ENCODE results near the gene VAV3. TPM values are rescaled to one million over a fixed set of nuclear protein-coding genes. Genes with fewer than 3 reads are reported as not detected.

The VAV3 gene
- total and polyA plus RNA-seq, 4 experiments from 2014 or later = 0.43 to 2.9 (median 1.8) TPM

DNA sequence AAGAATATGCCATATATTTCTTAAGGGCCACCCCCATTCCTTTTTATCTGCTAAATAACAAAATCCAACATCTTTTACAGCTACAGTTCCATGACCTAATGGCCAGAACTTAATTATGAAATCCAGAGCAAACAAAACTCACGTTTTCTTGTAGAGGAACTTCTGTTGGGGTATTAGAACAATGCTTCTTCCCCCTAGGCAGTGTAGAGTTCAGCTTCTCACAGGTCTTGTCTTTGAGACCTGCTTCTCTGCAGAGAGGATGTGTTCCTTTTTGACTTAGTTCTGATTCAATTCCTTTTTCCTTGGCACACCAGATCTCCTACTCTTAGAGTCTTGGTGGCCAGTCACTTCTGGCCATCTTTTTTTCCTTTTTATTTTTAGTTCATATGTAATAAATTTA, 22.2 kb downstream of the VAV3 start:
- no peaks in the 10 kb centered on the region for H3K36me3 Mint-ChIP-seq
- H3K4me3 Mint-ChIP-seq = no peak overlapping the region
- POLR2A ChIA-PET (ENCODE audit: partially characterized antibody) = no interaction called here
- intact Hi-C loops (cut with micrococcal nuclease) = no loop called here
- H3K9me3 Mint-ChIP-seq = peaks cover 0 to 2% (median 0%) of the 10 kb centered on the region in 8 donors
- H3K27me3 Mint-ChIP-seq = no peaks in the 10 kb centered on the region
- Histone ChIP-seq H3K36me3 (ENCODE audit: insufficient read depth, low read length) (no peaks in the 10 kb centered on the region), H3K9me3 (ENCODE audit: control insufficient read depth in 1 of 2, low read length in 2 of 2) (no peaks in the 10 kb centered on the region), H3K4me3 (ENCODE audit: low read length in 2 of 2) (no peak overlapping the region), H3K4me1 (ENCODE audit: insufficient read depth, low read length) (no peaks in the 10 kb centered on the region), H3K27ac (ENCODE audit: low read depth, low read length) (no peak overlapping the region), H3K27me3 (ENCODE audit: insufficient read depth, low read length) (no peaks in the 10 kb centered on the region)
- CTCF ChIA-PET (ENCODE audit: partially characterized antibody) = no interaction called here
- H3K4me1 Mint-ChIP-seq = peaks cover 0 to 14% (median 5%) of the 10 kb centered on the region in 4 donors
- H3K27ac Mint-ChIP-seq = peak overlapping the region in 2 of 7 donors; percentile 1 to 7
- DNase-seq = no peak

DNA sequence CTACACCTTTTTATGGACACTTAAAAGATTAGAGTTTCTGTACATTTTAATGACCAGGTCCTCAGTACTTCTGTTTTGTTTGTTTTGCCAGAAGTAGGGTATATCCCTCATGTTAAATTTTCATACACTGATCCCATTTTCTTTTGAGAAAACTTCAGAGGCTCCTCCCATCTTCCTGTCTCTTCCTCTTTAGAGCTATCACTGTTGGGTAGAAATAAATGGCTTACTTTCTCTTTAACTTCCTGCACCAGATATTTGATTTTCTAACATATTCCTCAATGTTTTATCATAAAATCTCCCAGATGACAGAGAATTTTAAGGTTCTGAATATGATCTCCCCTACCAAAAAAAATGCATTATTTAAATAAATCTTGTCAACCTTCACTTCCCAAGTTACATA, 23.4 kb downstream of the VAV3 start:
- no peaks in the 10 kb centered on the region for H3K36me3 Mint-ChIP-seq
- no peak for DNase-seq
- Histone ChIP-seq H3K27me3 (ENCODE audit: insufficient read depth, low read length) (no peaks in the 10 kb centered on the region), H3K36me3 (ENCODE audit: insufficient read depth, low read length) (no peaks in the 10 kb centered on the region), H3K4me1 (ENCODE audit: insufficient read depth, low read length) (peaks cover 7% of the 10 kb centered on the region), H3K27ac (ENCODE audit: low read depth, low read length) (no peak overlapping the region), H3K4me3 (ENCODE audit: low read length in 2 of 2) (no peak overlapping the region), H3K9me3 (ENCODE audit: control insufficient read depth in 1 of 2, low read length in 2 of 2) (no peaks in the 10 kb centered on the region)
- intact Hi-C loops (cut with micrococcal nuclease) = no loop called here
- no peak overlapping the region for H3K27ac Mint-ChIP-seq
- H3K4me3 Mint-ChIP-seq = peak overlapping the region in 1 of 8 donors; percentile 9
- POLR2A ChIA-PET (ENCODE audit: partially characterized antibody) = no interaction called here
- H3K9me3 Mint-ChIP-seq = peaks cover 0 to 2% (median 0%) of the 10 kb centered on the region in 8 donors
- no peaks in the 10 kb centered on the region for H3K27me3 Mint-ChIP-seq
- CTCF ChIA-PET (ENCODE audit: partially characterized antibody) = no interaction called here
- peaks cover 9 to 24% (median 13%) of the 10 kb centered on the region in 4 donors for H3K4me1 Mint-ChIP-seq

DNA sequence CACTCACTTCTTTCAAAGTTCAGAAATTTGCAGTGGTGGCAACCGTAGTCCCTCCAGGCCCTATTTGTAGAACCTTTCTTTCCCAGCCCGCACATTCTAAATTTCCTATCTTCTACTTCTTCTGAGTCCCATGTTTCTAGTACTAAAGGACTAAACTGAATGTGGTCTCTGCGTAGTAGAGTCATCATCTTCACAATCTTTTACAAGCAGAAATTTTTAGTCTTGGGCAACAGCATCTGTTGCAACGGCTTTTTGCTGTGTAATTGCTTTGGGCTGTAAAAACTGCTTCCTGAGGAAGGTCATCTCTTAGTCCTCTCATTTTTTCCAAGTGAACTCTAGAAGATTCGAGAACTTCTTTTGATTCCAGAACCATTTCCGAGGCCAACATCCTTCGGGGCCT, 23.9 kb downstream of the VAV3 start:
- no peak overlapping the region for H3K4me3 Mint-ChIP-seq
- H3K27me3 Mint-ChIP-seq = no peaks in the 10 kb centered on the region
- Histone ChIP-seq H3K4me3 (ENCODE audit: low read length in 2 of 2) (no peak overlapping the region), H3K4me1 (ENCODE audit: insufficient read depth, low read length) (peaks cover 9% of the 10 kb centered on the region), H3K27me3 (ENCODE audit: insufficient read depth, low read length) (no peaks in the 10 kb centered on the region), H3K27ac (ENCODE audit: low read depth, low read length) (no peak overlapping the region), H3K36me3 (ENCODE audit: insufficient read depth, low read length) (no peaks in the 10 kb centered on the region), H3K9me3 (ENCODE audit: control insufficient read depth in 1 of 2, low read length in 2 of 2) (no peaks in the 10 kb centered on the region)
- DNase-seq = no peak
- H3K36me3 Mint-ChIP-seq = no peaks in the 10 kb centered on the region
- peaks cover 12 to 27% (median 16%) of the 10 kb centered on the region in 4 donors for H3K4me1 Mint-ChIP-seq
- H3K27ac Mint-ChIP-seq = no peak overlapping the region
- ChIA-PET CTCF (ENCODE audit: partially characterized antibody) (no interaction called here), POLR2A (ENCODE audit: partially characterized antibody) (no interaction called here)
- intact Hi-C loops (cut with micrococcal nuclease) = no loop called here
- peaks cover 0 to 2% (median 0%) of the 10 kb centered on the region in 8 donors for H3K9me3 Mint-ChIP-seq

DNA sequence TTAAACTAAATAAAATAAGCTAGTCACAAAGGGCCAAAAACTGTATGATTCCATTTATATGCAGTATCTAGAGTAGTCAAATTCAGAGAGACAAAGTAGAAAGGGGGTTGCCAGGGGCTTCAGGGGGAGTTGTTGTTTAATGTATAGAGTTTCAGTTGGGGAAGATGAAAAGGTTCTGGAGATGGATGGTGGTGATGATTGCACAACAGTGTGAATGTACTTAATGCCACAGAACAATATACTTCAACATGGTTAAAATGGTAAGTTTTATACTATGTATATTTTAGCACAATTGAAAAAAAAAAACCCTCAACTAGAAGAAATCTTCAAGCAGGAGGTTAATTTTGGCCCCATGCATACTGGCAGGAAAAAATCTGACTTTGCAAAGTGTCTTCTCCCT, 24.3 kb downstream of the VAV3 start:
- no peaks in the 10 kb centered on the region for H3K36me3 Mint-ChIP-seq
- H3K4me3 ChIP-seq (ENCODE audit: low read length in 2 of 2) = no peak overlapping the region
- no peak for DNase-seq
- peaks cover 14 to 29% (median 18%) of the 10 kb centered on the region in 4 donors for H3K4me1 Mint-ChIP-seq
- CTCF ChIA-PET (ENCODE audit: partially characterized antibody) = no interaction called here
- H3K27ac ChIP-seq (ENCODE audit: low read depth, low read length) = no peak overlapping the region
- no peaks in the 10 kb centered on the region for H3K27me3 Mint-ChIP-seq
- no peak overlapping the region for H3K27ac Mint-ChIP-seq
- POLR2A ChIA-PET (ENCODE audit: partially characterized antibody) = no interaction called here
- peaks cover 13% of the 10 kb centered on the region for H3K4me1 ChIP-seq (ENCODE audit: insufficient read depth, low read length)
- no peaks in the 10 kb centered on the region for H3K27me3 ChIP-seq (ENCODE audit: insufficient read depth, low read length)
- intact Hi-C loops (cut with micrococcal nuclease) = no loop called here
- no peaks in the 10 kb centered on the region for H3K9me3 ChIP-seq (ENCODE audit: control insufficient read depth in 1 of 2, low read length in 2 of 2)
- no peak overlapping the region for H3K4me3 Mint-ChIP-seq
- no peaks in the 10 kb centered on the region for H3K36me3 ChIP-seq (ENCODE audit: insufficient read depth, low read length)
- H3K9me3 Mint-ChIP-seq = peaks cover 0 to 2% (median 0%) of the 10 kb centered on the region in 8 donors

DNA sequence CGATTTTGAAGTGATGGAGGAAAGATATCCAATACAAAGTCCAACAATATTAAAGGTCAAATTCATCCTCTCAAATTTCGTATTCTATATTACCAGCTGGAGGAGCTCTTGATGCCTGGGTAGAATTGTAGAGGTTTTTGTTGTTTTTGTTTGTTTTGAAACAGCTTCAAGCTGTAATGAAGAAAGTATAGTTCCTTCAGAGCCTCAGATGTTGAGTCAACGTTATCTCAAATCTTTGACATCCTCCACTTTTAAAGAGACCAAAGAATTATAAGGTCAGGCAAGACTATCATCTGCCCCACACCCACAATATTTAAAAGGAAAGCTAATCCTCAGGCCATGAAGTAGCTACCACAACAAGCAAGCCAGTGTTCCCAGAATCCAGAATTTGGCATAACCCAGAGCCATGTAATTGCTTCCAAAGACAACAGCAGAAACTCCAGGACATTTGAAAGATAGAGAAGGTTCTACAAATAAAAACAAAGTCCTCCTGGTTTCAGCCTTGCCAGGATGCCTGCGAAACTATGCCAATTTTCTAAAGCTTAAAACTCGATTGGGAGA, 24.9 kb downstream of the VAV3 start:
- peaks cover 0 to 2% (median 0%) of the 10 kb centered on the region in 8 donors for H3K9me3 Mint-ChIP-seq
- DNase-seq = no peak
- no peak overlapping the region for H3K4me3 Mint-ChIP-seq
- intact Hi-C loops (cut with micrococcal nuclease) = no loop called here
- no peak overlapping the region for H3K27ac Mint-ChIP-seq
- ChIA-PET CTCF (ENCODE audit: partially characterized antibody) (no interaction called here), POLR2A (ENCODE audit: partially characterized antibody) (no interaction called here)
- Histone ChIP-seq H3K4me1 (ENCODE audit: insufficient read depth, low read length) (peaks cover 19% of the 10 kb centered on the region), H3K9me3 (ENCODE audit: control insufficient read depth in 1 of 2, low read length in 2 of 2) (no peaks in the 10 kb centered on the region), H3K27me3 (ENCODE audit: insufficient read depth, low read length) (no peaks in the 10 kb centered on the region), H3K36me3 (ENCODE audit: insufficient read depth, low read length) (no peaks in the 10 kb centered on the region), H3K4me3 (ENCODE audit: low read length in 2 of 2) (no peak overlapping the region), H3K27ac (ENCODE audit: low read depth, low read length) (no peak overlapping the region)
- no peaks in the 10 kb centered on the region for H3K36me3 Mint-ChIP-seq
- no peaks in the 10 kb centered on the region for H3K27me3 Mint-ChIP-seq
- H3K4me1 Mint-ChIP-seq = peaks cover 19 to 36% (median 22%) of the 10 kb centered on the region in 4 donors

DNA sequence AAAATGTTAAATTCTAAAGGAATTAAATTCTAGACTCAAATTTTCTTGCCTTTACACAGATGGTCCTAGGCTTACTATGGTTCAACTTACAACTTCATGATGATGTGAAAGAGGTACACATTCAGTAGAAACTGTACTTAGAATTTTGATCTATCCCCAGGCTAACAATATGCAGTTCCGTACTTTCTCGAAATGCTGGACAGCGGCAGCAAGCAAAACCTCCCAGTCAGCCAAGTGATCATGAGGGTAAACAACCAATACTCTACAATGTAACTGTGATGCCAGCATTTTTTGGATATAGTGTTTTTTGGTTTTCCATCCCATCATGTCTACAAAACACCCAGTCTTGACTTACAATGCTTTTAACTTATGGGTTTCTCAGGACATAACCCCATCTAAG, 25.7 kb downstream of the VAV3 start:
- Mint-ChIP-seq H3K27ac (no peak overlapping the region), H3K36me3 (no peaks in the 10 kb centered on the region), H3K9me3 (peaks cover 0 to 2% (median 0%) of the 10 kb centered on the region in 8 donors), H3K4me1 (peaks cover 27 to 44% (median 29%) of the 10 kb centered on the region in 4 donors), H3K27me3 (no peaks in the 10 kb centered on the region), H3K4me3 (no peak overlapping the region)
- ChIA-PET POLR2A (ENCODE audit: partially characterized antibody) (no interaction called here), CTCF (ENCODE audit: partially characterized antibody) (no interaction called here)
- DNase-seq = no peak
- Histone ChIP-seq H3K9me3 (ENCODE audit: control insufficient read depth in 1 of 2, low read length in 2 of 2) (no peaks in the 10 kb centered on the region), H3K36me3 (ENCODE audit: insufficient read depth, low read length) (no peaks in the 10 kb centered on the region), H3K27ac (ENCODE audit: low read depth, low read length) (no peak overlapping the region), H3K27me3 (ENCODE audit: insufficient read depth, low read length) (no peaks in the 10 kb centered on the region), H3K4me1 (ENCODE audit: insufficient read depth, low read length) (peaks cover 27% of the 10 kb centered on the region), H3K4me3 (ENCODE audit: low read length in 2 of 2) (no peak overlapping the region)
- intact Hi-C loops (cut with micrococcal nuclease) = no loop called here

DNA sequence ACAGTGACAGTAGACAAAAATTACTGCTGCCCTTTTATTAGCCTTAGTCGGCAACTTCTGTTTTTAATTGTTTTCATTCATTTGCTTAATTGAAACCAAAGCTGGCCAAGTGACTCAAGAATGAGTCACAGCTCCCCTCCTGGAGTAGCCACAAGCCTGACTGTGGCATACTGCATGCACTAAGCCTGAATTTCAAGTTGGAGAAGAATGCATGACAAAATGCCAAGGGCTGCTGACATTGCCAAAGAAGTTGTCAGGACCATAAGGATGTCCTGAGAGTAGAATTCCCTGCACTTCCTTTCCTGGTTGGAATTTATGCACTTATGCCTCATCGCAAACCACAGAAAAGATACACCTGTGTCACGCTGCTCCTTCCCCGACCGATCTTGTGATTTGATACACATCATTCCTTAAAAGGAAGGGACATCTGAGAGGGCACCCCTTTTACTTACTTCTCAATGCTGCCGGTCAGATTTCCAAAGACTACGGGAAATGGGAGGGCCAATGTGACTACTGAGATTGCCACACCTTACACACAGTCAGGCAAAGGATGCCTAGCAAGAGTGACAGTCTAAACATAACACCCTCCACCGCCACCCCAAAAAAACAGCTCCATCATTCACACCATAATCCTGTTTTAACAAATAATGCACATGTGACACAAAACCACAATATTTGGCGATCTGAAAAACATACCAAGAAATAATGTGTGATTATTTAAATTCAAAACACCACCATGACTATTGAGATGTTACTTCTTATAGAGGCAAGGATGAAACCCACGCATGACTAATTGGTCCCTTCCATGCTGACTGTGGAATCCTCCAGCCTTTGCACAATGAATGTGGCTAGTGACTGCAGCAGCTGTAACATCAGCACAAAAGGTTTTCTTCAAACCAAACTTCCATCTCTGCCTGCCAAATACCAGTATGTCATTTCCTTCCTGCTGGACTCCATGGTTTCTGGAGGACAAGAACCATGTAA, 28.2 kb downstream of the VAV3 start:
- CTCF ChIA-PET (ENCODE audit: partially characterized antibody) = interaction anchor here (1.0 kb wide), 1 partner anchor 189 kb away, joined by 4 read pairs; no protein-coding TSS in a partner anchor
- peak overlapping the region in 7 of 8 donors; percentile 7 to 68 (median 46) for H3K4me3 Mint-ChIP-seq
- H3K4me1 Mint-ChIP-seq = peaks cover 26 to 35% (median 31%) of the 10 kb centered on the region in 4 donors

More for the DNA sequence above, 28.2 kb downstream of the VAV3 start:
- no peaks in the 10 kb centered on the region for H3K9me3 ChIP-seq (ENCODE audit: control insufficient read depth in 1 of 2, low read length in 2 of 2)
- intact Hi-C loops (cut with micrococcal nuclease) = no loop called here
- peaks cover 28% of the 10 kb centered on the region for H3K4me1 ChIP-seq (ENCODE audit: insufficient read depth, low read length)
- no peak overlapping the region for H3K4me3 ChIP-seq (ENCODE audit: low read length in 2 of 2)
- POLR2A ChIA-PET (ENCODE audit: partially characterized antibody) = no interaction called here
- no peak overlapping the region for H3K27ac ChIP-seq (ENCODE audit: low read depth, low read length)
- Mint-ChIP-seq H3K27ac (peak overlapping the region in 5 of 7 donors; percentile 6 to 50 (median 46)), H3K9me3 (peaks cover 0 to 2% (median 0%) of the 10 kb centered on the region in 8 donors), H3K27me3 (no peaks in the 10 kb centered on the region), H3K36me3 (no peaks in the 10 kb centered on the region)
- H3K36me3 ChIP-seq (ENCODE audit: insufficient read depth, low read length) = no peaks in the 10 kb centered on the region
- H3K27me3 ChIP-seq (ENCODE audit: insufficient read depth, low read length) = no peaks in the 10 kb centered on the region
- DNase-seq = peak in 2 of 5 donors; percentile 21 to 62

Measured in CD4-positive, alpha-beta memory T cell (primary cell).